Testis (tissue), 2 donors: ENCODE data around the gene TSHZ1.

Experiments
- POLR2A ChIP-seq: fragments of 450-650 bp; IDR thresholded peaks from one replicate; pipeline ENCODE4 v1.6.1; 2017; ENCODE audit warnings: antibody characterized with exemption, mild to moderate bottlenecking, moderate library complexity
- TF ChIP-seq, protein P1 (sequence below), 3 experiments: fragments of 450-650 bp in 2 of 3; fragments of 200-600 bp in 1 of 3; sonication (generic) in 1 of 3; IDR thresholded peaks; one replicate each; pipeline ENCODE4 v1.5.1; 2016 to 2019; ENCODE audit warnings: antibody characterized with exemption in 3 of 3, mild to moderate bottlenecking in 2 of 3, moderate library complexity in 1 of 3

DNA sequence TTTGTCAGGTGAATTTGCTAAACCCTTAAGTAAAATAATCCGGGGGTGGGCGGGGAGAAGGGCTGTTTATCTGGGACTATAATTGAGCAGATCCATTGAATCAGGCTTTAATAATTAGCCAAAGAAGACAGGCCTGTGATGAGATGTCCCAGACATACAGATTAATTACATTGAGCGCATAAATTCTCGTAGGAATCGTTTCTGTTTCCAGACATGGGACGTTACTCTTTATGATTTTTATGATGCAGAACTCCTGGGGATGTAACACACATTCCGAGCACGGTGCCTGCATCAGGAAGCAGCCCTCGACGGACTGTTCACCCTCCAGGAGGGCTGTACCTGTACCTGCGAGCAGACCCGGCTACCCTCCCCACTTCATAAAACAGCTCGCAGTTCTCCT, 128.0 kb downstream of the TSHZ1 start:
- TF ChIP-seq, protein P1, sequence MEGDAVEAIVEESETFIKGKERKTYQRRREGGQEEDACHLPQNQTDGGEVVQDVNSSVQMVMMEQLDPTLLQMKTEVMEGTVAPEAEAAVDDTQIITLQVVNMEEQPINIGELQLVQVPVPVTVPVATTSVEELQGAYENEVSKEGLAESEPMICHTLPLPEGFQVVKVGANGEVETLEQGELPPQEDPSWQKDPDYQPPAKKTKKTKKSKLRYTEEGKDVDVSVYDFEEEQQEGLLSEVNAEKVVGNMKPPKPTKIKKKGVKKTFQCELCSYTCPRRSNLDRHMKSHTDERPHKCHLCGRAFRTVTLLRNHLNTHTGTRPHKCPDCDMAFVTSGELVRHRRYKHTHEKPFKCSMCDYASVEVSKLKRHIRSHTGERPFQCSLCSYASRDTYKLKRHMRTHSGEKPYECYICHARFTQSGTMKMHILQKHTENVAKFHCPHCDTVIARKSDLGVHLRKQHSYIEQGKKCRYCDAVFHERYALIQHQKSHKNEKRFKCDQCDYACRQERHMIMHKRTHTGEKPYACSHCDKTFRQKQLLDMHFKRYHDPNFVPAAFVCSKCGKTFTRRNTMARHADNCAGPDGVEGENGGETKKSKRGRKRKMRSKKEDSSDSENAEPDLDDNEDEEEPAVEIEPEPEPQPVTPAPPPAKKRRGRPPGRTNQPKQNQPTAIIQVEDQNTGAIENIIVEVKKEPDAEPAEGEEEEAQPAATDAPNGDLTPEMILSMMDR (IDR thresholded peaks at IDR 0.05), result no peak
- no peak for TF ChIP-seq POLR2A
